NCI-H524 treated with DMSO at 0.1 percent for 48 hours (cell line): Measurements from ENCODE around the gene PPFIA1.

Source experiments
- DNase-seq: peaks from one replicate; lab custom pipeline; 2025; lab: John Stamatoyannopoulos, UW

PPFIA1 gene

DNA sequence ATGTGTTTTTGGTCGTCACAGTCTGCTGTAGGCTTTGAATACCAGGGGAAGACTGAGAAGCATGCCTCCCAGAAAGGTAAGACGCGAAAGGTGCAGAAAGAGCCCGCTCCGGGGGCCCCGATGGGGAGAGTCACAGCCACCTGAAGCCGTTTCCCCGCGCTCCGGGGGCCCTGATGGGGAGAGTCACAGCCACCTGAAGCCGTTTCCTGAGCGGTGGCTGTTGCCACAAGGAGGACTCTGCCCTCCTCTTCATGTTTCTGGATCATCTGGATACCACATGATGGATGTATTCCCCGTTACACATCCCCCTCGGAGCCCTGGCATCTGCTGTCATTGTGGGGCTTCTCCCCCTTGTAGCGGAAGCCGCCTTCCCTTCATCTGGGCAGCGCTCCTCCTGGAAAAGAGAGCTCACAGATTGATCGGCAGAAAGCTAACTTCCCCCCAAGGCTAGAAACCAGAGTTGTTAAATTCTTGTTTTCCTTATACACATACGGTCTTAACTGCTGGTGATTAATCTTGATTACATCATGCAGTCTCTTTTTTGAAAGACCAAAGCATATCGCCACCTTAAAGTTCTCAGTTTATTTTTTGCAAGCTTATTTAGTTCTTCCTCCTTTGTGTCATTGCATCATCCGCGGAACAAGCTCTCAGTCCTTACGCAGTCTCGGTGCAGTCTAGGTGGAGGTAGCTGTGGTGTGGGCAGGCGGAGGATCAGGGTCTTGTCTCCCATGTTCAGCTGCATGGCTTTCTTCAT is 145.3 kb downstream of the PPFIA1 start:
- no peak for DNase-seq

- no peak for DNase-seq
Measured at GRCh38 chr11:70416881-70417280, 146.4 kb downstream of the PPFIA1 start.

DNA sequence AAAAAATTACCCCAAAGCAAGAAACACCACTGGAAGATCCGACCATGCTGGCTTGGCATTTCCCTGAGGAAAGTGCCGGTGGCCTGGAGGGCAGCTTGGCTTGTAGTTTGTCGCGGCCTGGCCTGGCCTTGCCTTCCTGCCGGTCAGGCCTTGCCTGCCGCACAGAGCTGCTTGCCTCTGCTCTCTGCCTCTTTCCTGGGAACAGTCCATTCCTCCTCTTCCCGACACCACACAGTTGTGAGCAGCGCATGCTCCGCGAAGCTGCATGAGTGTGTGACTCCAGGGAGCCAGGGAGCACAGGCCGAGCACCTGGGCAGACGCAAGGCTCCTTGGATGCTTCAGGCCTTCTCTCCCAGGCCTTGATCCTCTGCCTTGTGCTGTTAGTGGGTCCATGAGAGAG is 147.6 kb downstream of the PPFIA1 start:
- DNase-seq: no peak

DNA sequence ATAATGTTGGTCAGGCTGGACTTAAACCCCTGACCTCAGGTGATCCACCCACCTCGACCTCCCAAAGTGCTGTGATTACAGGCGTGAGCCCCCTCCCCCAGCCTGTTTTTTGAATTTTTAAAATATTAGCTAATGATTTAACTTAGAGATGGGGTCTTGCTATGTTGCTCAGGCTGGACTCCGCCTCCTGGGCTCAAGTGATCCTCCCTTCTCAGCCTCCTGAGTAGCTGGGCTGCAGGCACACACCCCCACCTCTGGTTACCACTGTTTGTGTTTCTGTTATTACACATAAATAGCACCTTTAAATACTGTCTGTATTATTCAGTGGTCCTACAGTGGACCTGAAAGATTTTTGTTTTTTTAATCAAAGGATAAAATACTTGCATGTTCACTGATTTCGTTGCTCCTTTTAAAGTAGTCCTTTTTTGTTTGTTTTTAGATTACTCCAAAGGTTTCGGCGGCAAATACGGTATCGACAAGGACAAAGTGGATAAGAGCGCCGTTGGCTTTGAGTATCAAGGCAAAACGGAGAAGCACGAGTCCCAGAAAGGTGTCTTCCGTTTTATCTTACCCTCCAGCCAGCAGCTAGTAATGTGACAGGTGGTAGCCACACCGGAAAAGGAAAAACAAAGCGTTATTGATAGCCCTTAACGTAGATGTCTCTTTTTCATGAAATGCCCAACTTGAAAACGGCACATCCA is 149.0 kb downstream of the PPFIA1 start:
- no peak for DNase-seq

GRCh38 chr11:70420008-70420464 is 149.5 kb downstream of the PPFIA1 start:
- DNase-seq: no peak

DNA sequence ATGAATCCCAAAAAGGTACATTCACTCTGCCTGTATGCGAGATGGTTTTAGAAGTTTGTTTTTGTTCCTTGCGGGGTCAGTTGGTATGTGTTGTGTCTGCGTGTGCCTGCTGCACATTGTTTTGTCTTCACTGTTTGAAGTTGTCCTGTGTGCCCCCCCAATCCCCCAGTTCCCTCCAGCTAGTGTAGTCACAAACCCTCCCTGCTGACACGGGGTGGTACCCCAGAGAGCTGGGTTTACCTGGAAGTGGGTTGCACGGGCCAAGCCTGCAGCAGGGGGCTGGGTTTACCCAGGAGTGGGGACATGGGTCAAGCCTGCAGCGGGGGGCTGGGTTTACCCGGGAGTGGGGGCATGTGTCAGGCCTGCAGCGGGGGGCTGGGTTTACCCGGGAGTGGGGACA is 150.0 kb downstream of the PPFIA1 start:
- DNase-seq: no peak

DNA sequence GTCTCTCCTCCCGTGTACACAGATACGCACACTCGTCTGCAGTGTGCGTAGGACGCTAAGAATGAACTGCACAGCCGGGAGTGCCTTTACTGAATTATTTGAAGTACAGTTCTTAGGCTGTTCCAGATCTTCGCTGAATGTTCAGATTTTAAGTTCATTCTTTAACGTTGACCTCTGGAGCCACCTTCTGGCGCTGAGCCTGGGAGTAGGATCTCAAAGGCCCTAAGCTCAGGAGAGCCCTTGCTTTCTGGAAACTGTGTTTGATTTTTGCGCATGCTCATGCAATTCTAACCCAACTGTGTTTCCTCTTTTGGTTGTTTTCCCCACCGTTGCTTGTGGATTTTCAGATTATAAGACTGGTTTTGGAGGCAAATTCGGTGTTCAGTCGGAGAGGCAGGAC is 150.6 kb downstream of the PPFIA1 start:
- DNase-seq: no peak

- DNase-seq: no peak
Measured at GRCh38 chr11:70422692-70423522, 152.4 kb downstream of the PPFIA1 start.

- no peak for DNase-seq
Measured at GRCh38 chr11:70423523-70424505, 153.3 kb downstream of the PPFIA1 start.

GRCh38 chr11:70424765-70425344 is 154.4 kb downstream of the PPFIA1 start:
- DNase-seq: no peak

DNA sequence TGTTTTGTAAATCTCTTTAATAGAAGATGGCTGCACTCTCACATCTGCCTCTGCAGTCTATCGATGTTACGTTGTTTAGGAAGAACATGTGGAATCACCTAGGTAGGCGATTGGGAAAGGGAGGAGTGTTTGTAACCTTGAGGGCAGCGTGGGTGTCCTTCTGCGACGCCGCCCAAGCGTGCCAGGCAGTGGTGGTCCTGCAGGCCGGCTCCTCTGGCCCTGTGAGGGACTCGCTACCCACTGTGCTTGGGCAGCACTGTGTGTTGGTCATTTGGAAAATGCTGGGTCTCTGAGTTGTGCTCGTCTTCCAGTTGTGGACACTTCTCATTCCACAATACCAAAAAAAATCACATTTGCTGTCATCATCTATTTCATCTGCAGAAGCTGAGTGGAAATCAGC is 156.9 kb downstream of the PPFIA1 start:
- no peak for DNase-seq

GRCh38 chr11:70428701-70429427 is 158.4 kb downstream of the PPFIA1 start:
- no peak for DNase-seq

- DNase-seq: no peak
Measured at GRCh38 chr11:70429428-70429705, 158.9 kb downstream of the PPFIA1 start.

DNA sequence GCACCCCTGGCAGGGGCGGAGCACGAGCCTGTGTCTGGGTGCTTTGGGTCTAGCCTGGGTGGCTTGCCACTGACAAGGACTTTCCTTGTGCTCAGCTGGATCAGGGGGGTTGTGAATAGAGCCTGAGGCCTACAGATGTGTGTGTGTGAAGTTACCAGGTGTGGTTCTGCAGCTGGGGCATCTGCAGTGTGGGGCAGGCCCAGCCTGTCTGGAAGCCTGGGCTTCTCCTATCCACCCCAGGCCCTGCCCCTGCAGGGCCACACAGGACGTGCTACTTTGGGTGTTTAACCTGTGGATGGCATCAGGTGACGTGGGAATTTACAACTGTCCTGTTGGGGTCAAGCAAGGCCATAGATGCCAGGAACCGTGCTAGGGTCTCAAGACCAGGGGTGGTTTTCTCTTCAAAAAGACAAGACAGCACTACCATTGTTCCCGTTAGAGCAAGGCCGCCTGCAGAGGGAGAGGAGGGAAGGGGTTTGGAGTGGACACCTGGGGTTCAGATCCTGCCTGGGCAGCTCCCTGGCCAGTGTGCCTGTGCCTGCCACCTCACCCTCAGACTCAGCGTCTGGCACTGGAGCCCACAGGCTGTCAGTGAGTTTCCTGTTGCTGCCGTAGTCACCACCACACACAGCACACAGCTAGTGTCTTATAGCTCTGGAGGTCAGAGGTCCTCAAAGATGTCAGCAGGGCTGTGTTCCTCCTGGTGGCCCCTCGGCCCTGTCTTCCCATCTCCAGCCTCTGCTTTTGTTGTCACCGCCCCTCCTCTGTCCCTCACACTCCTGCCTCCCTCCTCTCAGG is 159.4 kb downstream of the PPFIA1 start:
- no peak for DNase-seq

GRCh38 chr11:70430671-70431574 is 160.4 kb downstream of the PPFIA1 start:
- DNase-seq: no peak

- no peak for DNase-seq
Measured at GRCh38 chr11:70431611-70432010, 161.1 kb downstream of the PPFIA1 start.

DNA sequence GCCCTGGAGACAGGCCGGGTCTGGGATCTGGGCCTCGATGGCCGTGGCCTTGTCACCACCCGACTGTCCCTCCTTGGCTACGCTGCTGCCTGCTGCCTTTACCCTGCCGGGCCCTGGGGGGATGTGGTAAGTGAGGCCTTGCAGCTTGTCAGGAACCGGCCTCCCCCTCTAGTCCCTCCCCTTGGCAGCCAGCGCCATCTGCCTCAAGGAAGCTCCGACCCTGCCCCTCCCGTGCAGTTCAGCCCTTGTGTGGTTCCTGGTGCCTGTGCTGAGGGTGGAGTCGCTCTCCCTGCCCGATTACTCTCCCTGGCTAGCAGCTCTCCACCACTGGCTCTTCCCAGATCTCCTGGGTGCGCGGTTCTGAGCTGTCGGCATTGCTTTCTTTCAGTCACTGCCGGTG is 161.6 kb downstream of the PPFIA1 start:
- DNase-seq: no peak

DNA sequence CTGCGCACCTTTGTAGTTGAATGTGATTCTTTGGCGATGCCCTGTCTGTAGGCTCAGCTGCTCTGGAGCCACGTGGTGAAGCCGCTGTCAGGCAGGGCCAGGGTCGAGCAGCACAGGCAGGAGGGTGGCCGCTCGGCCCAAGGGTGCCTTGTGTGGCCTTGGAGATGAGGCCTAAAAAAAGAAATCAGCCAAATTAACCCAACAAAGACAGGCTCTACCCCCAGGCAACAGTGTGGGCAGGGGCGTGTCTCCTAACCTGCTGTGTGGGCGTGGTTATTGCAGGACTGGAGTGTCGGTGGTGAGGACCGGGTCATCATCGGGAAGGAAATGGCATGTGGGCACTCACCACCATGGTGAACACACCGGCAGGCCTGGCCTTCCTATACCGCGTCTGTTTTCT is 162.1 kb downstream of the PPFIA1 start:
- no peak for DNase-seq

- DNase-seq: no peak
Measured at GRCh38 chr11:70433038-70433437, 162.5 kb downstream of the PPFIA1 start.
